T-helper 2 cell treated with Interferon-gamma antibody and Interleukin-4, amounts not matched to agents 5 μg/mL and 100 μg/mL, for 36 hours (primary cell): ENCODE measurements around the gene NCK2.
"Not testable (repeated sequence)": the region's sequence is repeated elsewhere in the genome, so short reads cannot be mapped to it uniquely, and the experiment has no call there.

Source experiments
- DNase-seq: peaks from one replicate; pipeline ENCODE4 v3.0.0; 2021; ENCODE audit warnings: low spot score
- H3K27ac Mint-ChIP-seq: one replicate; pipeline ENCODE4 v1.8.0; 2021; ENCODE audit warnings: mild to moderate bottlenecking, mixed read lengths
- H3K27me3 Mint-ChIP-seq: one replicate; pipeline ENCODE4 v1.8.0; 2021; ENCODE audit warnings: low read depth, mixed read lengths
- H3K36me3 Mint-ChIP-seq: one replicate; pipeline ENCODE4 v1.8.0; 2021; ENCODE audit warnings: low read depth, mixed read lengths
- H3K4me1 Mint-ChIP-seq: one replicate; pipeline ENCODE4 v1.8.0; 2021; ENCODE audit warnings: low read depth, mixed read lengths
- H3K4me3 Mint-ChIP-seq: one replicate; pipeline ENCODE4 v1.8.0; 2022; ENCODE audit warnings: mild to moderate bottlenecking, moderate library complexity, mixed read lengths
- H3K9me3 Mint-ChIP-seq: one replicate; pipeline ENCODE4 v1.8.0; 2021; ENCODE audit warnings: mixed read lengths

The NCK2 gene

DNA sequence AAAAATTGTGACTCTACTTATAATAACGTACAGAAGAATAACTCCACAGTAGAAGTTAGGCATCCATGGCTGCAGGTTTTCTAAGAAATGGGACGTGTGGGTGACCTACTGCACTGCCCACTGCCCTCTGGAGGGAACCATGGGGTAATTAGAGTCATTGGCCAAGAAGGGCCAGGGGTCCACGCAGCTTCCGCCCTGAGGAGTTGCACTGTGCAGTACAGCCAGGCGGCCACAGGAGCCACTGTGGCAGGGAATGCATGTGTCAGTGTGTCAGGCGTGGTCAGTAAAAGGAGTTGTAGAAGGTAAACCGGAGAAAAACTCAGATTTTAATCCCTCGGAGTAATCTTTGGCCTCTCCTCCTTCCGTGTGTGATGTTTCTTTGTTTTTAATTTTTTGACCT, 24.8 kb downstream of the NCK2 start:
- no peak for DNase-seq
- Mint-ChIP-seq H3K27me3 (no peaks in the 10 kb centered on the region), H3K4me1 (peaks cover 69% of the 10 kb centered on the region), H3K9me3 (no peaks in the 10 kb centered on the region), H3K36me3 (peaks cover 59% of the 10 kb centered on the region), H3K27ac (peak overlapping the region; percentile 86), H3K4me3 (peak overlapping the region; percentile 77)

DNA sequence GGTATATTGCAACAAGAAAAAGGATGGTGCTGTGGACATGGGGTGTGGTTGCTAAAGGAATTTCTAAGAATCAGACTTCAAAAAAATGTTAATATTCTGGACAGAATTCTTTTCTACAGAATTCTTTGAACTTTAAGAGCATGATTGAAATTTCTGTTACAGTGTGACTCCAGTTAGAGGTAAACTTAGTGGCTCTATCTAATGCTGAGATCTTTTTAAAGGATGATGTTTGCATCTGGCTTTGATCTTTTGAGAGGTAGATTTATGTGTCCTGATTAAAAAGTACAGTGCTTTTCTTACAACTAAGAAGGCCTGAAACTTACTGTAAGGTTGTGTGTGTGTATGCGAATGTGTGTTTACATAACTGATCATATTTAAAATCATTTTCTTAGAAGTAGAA, 25.4 kb downstream of the NCK2 start:
- no peak for DNase-seq
- no peaks in the 10 kb centered on the region for H3K27me3 Mint-ChIP-seq
- peak overlapping the region; percentile 77 for H3K4me3 Mint-ChIP-seq
- H3K9me3 Mint-ChIP-seq: no peaks in the 10 kb centered on the region
- H3K36me3 Mint-ChIP-seq: peaks cover 59% of the 10 kb centered on the region
- peaks cover 70% of the 10 kb centered on the region for H3K4me1 Mint-ChIP-seq
- H3K27ac Mint-ChIP-seq: peak overlapping the region; percentile 86

DNA sequence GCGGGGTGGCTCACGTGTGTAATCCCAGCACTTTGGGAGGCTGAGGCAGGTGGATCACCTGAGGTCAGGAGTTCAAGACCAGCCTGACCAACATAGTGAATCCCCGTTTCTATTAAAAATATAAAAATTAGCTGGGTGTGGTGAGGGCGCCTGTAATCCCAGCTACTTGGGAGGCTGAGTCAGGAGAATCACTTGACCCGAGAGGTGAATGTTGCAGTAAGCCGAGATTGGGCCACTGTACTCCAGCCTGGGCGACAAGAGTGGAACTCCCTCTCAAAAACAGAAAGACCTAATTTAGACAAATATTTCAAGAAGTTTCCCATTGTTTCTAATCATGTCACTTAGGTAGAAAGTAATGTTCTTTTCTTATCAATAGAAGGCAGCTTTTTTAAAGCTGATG, 26.6 kb downstream of the NCK2 start:
- not testable (repeated sequence) for DNase-seq
- H3K4me1 Mint-ChIP-seq: peaks cover 75% of the 10 kb centered on the region
- H3K4me3 Mint-ChIP-seq: peak overlapping the region; percentile 77

DNA sequence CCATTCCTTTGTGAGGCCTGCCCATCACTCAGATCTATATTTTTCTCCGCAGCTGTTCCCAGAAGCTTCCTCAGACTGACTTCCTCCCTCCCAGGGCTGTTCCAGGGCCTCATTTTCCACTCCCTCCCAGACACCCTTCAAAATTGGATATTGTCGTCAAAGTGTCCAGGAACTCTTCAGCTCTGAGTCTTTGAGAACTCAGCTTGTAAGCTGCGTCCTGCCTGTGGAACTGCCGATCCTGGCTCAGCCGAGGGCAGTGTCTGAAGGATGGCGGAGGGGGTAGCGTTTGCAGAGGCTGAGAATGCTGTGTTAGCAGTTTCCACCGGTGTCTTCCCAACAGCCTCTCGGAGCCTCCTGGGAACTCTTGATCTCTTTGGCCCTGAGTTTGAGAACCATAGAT, 27.1 kb downstream of the NCK2 start:
- peaks cover 75% of the 10 kb centered on the region for H3K4me1 Mint-ChIP-seq
- no peaks in the 10 kb centered on the region for H3K27me3 Mint-ChIP-seq
- no peaks in the 10 kb centered on the region for H3K9me3 Mint-ChIP-seq
- H3K4me3 Mint-ChIP-seq: no peak overlapping the region
- H3K36me3 Mint-ChIP-seq: peaks cover 47% of the 10 kb centered on the region
- peak overlapping the region; percentile 33 for H3K27ac Mint-ChIP-seq
- DNase-seq: no peak

More for the DNA sequence above, 26.6 kb downstream of the NCK2 start:
- H3K27ac Mint-ChIP-seq, H3K9me3 Mint-ChIP-seq, H3K27me3 Mint-ChIP-seq: not testable (repeated sequence)
- peaks cover 52% of the 10 kb centered on the region for H3K36me3 Mint-ChIP-seq

DNA sequence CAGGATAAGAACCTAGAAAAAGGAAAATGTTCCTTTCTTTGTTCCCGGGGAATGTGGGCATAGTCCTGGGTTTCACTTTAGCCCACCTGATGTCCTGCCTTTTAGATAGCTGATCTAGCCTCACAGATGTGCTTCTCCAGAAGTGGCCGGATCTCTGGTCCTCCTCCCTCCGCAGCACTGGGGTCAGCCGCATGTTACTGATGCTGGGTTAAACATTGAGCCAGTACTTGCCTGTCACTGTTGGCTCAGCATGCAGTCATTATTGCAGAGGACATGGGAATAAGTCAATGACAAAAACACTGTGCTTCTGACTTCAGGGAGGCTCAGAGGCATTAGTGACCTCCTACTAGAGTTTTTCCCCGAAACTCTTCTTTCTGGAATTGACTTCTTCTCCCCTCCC, 27.6 kb downstream of the NCK2 start:
- Mint-ChIP-seq H3K27me3 (no peaks in the 10 kb centered on the region), H3K9me3 (no peaks in the 10 kb centered on the region), H3K4me3 (no peak overlapping the region)

DNA sequence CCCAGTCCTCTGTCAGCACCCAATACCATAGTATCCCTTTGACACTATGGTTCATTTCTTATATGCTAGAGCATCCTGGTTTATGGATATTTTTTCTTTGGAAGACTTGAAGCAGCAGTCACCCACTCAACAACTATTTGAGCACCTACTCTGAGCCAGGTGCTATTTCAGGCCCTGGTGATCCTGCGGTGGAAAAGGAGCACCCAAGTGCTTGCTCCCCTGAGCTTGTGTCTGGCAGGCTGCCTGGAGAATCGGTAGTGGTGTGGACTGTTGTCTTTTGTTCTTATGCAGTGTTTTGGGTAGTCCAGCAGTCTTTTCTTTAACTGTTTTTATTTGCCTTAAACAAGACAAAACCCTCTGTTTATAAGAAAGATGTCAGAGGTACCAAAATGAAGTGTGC, 28.9 kb downstream of the NCK2 start:
- Mint-ChIP-seq H3K27ac (peak overlapping the region; percentile 88), H3K36me3 (peaks cover 33% of the 10 kb centered on the region), H3K4me3 (peak overlapping the region; percentile 28), H3K4me1 (peaks cover 80% of the 10 kb centered on the region), H3K27me3 (no peaks in the 10 kb centered on the region), H3K9me3 (no peaks in the 10 kb centered on the region)
- DNase-seq: no peak

More for the DNA sequence above, 27.6 kb downstream of the NCK2 start:
- Mint-ChIP-seq H3K36me3 (peaks cover 42% of the 10 kb centered on the region), H3K4me1 (peaks cover 75% of the 10 kb centered on the region), H3K27ac (peak overlapping the region; percentile 79)
- DNase-seq: no peak

DNA sequence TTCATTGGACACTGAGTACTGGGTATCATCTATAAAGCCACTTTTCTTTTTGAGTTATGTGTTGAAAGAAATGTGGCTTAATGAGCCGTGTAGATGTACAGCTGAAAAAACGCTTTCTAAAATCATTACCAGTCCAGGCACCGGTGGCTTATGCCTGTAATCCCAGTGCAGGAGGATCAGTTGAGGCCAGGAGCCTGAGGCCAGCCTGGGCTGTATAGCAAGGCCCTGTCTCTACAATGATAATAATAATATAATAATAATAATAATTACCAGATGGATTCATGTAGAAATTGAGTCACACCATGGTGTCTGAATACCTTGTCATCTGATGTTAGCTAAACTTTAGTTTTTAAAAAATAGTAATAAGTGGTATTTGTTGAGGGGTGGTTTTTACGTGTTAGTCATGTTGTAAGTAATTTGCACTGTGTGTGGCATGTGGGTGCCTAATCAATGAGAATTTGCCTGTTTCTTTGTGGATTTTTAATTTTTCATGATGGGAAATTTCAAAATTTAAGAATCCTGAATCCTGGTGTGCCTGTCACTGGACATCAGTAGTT, 30.1 kb downstream of the NCK2 start:
- Mint-ChIP-seq H3K27ac (peak overlapping the region; percentile 88), H3K9me3 (no peaks in the 10 kb centered on the region), H3K4me3 (peak overlapping the region; percentile 78), H3K4me1 (peaks cover 73% of the 10 kb centered on the region), H3K27me3 (no peaks in the 10 kb centered on the region), H3K36me3 (peaks cover 27% of the 10 kb centered on the region)
- no peak for DNase-seq

DNA sequence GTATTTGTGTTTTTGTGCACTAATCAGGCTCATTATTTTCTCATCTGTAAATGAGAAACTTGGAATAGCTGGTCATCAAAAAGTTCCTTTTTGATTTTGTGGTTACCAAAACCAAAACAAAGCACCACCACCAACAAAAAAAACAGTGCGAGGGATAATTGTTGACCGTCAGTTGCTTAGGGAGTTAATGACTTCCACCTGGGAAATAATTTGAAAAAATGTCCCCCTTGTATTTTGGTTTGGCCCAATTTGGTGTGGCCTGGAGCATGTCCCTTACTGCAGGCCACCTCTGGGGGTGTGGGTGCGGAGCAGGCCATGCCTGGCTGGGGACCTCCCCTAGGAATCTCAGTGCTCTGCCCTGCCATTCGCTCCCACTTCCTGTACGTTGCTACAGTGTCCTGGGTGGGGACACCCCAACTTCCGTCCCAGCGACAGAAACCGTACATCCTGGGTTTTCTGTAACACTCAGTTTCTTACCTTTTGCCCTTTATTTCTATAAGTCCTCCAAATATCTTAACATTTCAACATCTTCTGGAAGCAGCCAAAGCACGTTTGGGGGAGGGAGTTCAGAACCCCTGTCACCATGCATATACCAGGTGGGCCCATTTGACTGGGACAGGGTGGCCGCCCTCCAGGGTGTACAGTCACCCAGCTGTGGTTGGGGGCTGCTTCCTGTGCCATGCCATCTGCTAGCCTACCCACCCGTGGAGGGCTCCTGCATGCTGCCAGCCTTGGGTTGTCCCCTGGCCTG, 31.3 kb downstream of the NCK2 start:
- DNase-seq: no peak
- Mint-ChIP-seq H3K4me3 (peak overlapping the region; percentile 78), H3K36me3 (peaks cover 30% of the 10 kb centered on the region), H3K4me1 (peaks cover 74% of the 10 kb centered on the region), H3K27ac (peak overlapping the region; percentile 87), H3K27me3 (no peaks in the 10 kb centered on the region), H3K9me3 (no peaks in the 10 kb centered on the region)

DNA sequence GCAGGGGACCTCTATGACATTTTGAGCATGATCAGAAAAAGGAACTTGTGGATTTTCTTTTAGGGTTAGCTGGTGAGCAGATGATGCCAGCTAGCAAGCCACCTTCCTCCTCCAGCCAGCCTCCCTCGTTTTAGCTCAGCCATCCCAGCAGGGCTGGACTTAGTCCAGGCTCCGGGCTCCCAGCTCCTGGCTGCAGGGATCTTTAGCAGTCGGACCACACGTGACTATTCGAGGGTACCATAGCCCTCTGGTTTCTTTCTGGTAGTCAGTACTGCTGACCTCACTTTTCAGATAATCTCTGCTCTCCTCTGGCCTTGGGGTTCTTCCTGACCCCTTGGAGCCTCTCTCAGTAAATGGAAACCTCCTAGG, 31.8 kb downstream of the NCK2 start:
- DNase-seq: no peak
- no peaks in the 10 kb centered on the region for H3K9me3 Mint-ChIP-seq
- H3K4me1 Mint-ChIP-seq: peaks cover 80% of the 10 kb centered on the region
- peak overlapping the region; percentile 87 for H3K27ac Mint-ChIP-seq
- peaks cover 30% of the 10 kb centered on the region for H3K36me3 Mint-ChIP-seq
- no peaks in the 10 kb centered on the region for H3K27me3 Mint-ChIP-seq
- peak overlapping the region; percentile 78 for H3K4me3 Mint-ChIP-seq

DNA sequence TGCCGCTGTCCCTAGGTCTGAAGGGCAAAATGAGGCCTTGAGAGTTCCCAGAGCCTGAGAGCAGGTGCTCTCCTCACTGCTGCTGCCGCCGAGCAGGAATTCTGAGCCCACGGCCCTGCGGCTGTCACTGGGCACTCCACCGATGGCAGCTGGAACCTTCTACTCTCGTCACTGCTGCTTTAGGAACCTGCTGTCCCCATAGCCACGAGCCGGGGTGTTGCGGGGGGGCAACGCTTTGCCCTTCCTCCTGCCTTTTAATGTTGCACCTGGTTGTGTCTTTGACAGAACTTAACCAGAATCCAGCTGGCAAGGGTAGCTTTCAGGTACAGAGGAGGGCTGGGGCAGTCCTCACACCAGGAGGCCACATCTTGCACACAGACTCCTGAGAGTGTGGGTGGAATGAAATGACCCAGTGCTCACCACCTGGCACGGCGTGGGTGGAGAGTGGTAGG, 32.3 kb downstream of the NCK2 start:
- peak overlapping the region; percentile 87 for H3K27ac Mint-ChIP-seq
- peak overlapping the region; percentile 78 for H3K4me3 Mint-ChIP-seq
- H3K4me1 Mint-ChIP-seq: peaks cover 81% of the 10 kb centered on the region
- H3K9me3 Mint-ChIP-seq: no peaks in the 10 kb centered on the region
- no peaks in the 10 kb centered on the region for H3K27me3 Mint-ChIP-seq
- peaks cover 35% of the 10 kb centered on the region for H3K36me3 Mint-ChIP-seq
- no peak for DNase-seq

DNA sequence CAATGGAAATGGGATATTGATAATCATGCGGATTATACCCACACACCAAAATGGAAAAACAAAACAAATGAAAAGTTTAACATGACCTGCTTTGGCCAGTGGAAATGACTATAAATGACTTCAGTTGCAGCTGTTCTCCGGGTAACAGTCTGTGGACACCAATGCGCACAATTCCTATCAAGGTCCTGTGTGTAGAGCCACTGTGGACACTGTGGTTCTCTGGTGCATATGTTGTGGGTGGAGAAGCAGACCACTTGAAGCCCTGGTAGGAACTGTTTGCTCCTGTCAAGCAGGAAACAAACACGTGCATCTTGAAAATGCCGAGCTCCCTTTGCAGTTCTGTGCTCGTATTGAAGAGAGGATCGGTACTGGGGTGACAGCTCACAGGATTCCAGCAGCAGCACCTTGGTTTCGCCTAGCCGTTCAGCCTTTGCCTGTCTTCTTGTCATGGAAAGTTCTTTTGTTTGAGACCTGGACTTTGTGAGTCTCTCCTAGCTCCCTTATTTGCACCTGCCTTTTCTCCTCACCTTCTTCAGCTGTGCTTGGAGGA, 32.9 kb downstream of the NCK2 start:
- Mint-ChIP-seq H3K4me3 (peak overlapping the region; percentile 78), H3K4me1 (peaks cover 82% of the 10 kb centered on the region), H3K27me3 (no peaks in the 10 kb centered on the region), H3K9me3 (no peaks in the 10 kb centered on the region), H3K27ac (peak overlapping the region; percentile 64), H3K36me3 (peaks cover 35% of the 10 kb centered on the region)
- DNase-seq: no peak

DNA sequence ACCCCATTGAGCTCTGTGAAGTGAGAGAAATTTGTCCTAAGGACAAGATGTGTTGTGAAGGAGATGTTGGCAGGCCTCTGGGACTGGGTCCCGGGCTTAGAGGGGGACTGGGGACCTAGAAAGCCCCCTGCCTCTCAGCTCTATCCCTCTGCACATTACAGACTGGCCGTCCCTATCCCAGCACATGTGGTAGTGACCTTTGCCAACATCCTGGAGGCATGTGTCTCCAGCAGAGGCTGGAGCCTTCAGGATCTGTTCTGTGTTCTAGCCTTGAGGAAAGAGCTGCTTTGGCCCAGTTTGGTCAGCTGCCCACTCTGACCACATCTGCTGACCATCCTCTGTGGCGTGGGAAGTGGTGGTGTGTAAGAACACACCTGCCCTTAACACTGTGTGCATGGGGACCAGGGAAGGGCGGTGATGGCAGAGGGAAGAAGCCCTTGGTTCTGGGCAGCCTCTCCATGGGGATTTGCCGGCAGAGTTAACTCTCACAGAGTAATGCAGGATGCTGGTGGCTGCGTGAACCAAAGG, 33.4 kb downstream of the NCK2 start:
- peaks cover 33% of the 10 kb centered on the region for H3K36me3 Mint-ChIP-seq
- H3K27ac Mint-ChIP-seq: peak overlapping the region; percentile 69
- H3K9me3 Mint-ChIP-seq: no peaks in the 10 kb centered on the region
- no peaks in the 10 kb centered on the region for H3K27me3 Mint-ChIP-seq
- peak overlapping the region; percentile 78 for H3K4me3 Mint-ChIP-seq
- peaks cover 81% of the 10 kb centered on the region for H3K4me1 Mint-ChIP-seq
- no peak for DNase-seq

DNA sequence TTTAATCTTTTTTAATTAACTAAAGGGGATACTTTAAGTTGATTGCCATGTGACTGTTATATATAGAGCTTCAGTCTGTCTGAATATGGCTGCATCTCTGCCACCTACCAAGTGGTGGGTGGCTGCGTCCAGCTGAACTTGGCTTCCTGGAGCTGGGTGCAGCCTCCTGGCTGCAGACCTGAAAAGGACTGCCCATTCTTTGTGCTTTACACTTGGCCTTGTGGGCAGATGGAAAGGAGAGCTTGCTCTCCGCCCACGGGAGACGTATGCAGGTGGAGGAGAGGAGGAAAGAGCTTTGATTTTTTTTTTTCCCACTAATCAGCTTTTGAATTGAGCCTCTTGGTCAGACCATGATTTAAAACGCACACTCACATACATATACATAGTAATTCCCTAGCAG, 34.7 kb downstream of the NCK2 start:
- Mint-ChIP-seq H3K27ac (no peak overlapping the region), H3K9me3 (no peaks in the 10 kb centered on the region), H3K36me3 (peaks cover 26% of the 10 kb centered on the region), H3K27me3 (no peaks in the 10 kb centered on the region), H3K4me1 (peaks cover 77% of the 10 kb centered on the region), H3K4me3 (no peak overlapping the region)
- no peak for DNase-seq

DNA sequence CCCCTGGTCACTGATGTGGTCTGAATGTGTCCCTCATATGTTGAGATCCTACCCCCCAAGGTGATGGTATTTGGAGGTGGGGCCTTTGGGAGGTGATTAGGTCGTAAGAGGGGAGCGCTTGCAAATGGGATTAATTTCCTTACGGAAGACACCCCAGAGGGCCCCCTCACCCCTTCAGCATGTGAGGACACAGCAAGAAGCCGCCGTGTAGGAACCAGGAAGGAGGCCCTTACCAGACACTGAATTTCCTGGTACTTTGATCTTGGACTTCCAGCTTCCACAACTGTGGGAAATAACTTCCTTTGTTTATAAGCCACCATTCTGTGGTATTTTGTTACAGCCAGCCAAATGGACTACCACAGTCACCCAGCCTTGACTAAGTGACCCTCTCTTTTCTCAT, 35.9 kb downstream of the NCK2 start:
- no peak for DNase-seq
- Mint-ChIP-seq H3K4me3 (peak overlapping the region; percentile 6), H3K36me3 (peaks cover 22% of the 10 kb centered on the region), H3K27ac (no peak overlapping the region), H3K9me3 (no peaks in the 10 kb centered on the region), H3K27me3 (no peaks in the 10 kb centered on the region), H3K4me1 (peaks cover 67% of the 10 kb centered on the region)
